OCI-LY1 (cell line): ENCODE measurements around the gene SYNE1.

ENCODE experiments used
- CTCF ChIP-seq: fragments of 200-600 bp; sonication (generic), shearing (Covaris generic); IDR thresholded peaks from 2 replicates; pipeline ENCODE4 v1.5.1; 2017; ENCODE audit warnings: mild to moderate bottlenecking, antibody characterized with exemption, low read length, moderate library complexity, mixed read lengths
- EZH2 ChIP-seq: fragments of 200-600 bp; sonication (generic), shearing (Covaris generic); IDR thresholded peaks from 2 replicates; pipeline ENCODE4 v1.8.0; 2017; ENCODE audit warnings: borderline replicate concordance, mixed run types, mild to moderate bottlenecking, antibody characterized with exemption, low read length, moderate library complexity, mixed read lengths

DNA sequence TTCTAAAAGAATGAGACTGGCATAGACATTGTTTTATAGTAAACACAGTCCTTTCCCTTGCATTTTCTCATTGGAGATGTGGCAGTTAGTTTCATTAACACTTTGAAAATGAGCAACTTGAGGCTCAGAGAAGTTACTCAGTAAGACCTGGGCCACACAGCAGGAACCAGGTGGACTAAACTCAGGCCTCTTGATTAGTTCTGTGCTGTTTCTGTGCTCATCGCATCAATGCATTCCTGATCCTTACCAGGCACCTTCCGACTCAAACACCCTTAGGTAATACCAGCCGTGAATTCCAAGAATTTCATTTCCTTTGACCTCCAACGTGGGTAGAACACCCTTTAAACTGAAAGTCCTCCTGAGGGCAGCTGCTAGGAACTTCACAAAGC lies 466.9 kb downstream of the SYNE1 start:
- TF ChIP-seq CTCF = no peak
- TF ChIP-seq EZH2 = no peak
